Keratinocyte (primary cell): ENCODE measurements around the gene PRPF8. TPM values are rescaled to one million over a fixed set of nuclear protein-coding genes. Genes with fewer than 3 reads are reported as not detected.

ENCODE experiments used
- DNase-seq: peaks from one replicate; pipeline ENCODE4 v3.0.0-alpha.2; 2011; ENCODE audit warnings: low read depth, missing footprints, low spot score
- FAIRE-seq: peaks from 2 replicates; lab custom pipeline; 2011; peaks lifted over from hg19 to GRCh38; lab: Jason Lieb, UNC
- H2AFZ ChIP-seq: 2 replicates; pipeline ENCODE4 v1.6.0; 2012; ENCODE audit warnings: low read length, control low read depth, inconsistent platforms; ENCODE audit not compliant: control insufficient read depth
- H3K27ac ChIP-seq: 2 replicates; pipeline ENCODE4 v1.5.1; 2011; ENCODE audit warnings: low read length; ENCODE audit not compliant: control insufficient read depth, insufficient read depth
- H3K27me3 ChIP-seq: 3 replicates; pipeline ENCODE4 v1.6.0; 2011; ENCODE audit warnings: low read length; ENCODE audit not compliant: control insufficient read depth, insufficient read depth; ENCODE audit errors: extremely low read depth
- H3K36me3 ChIP-seq, 2 experiments: 2 replicates in 1 of 2; 3 replicates in 1 of 2; pipeline ENCODE4 v1.5.1; 2011; ENCODE audit warnings: low read length in 2 of 2, mild to moderate bottlenecking in 1 of 2; ENCODE audit not compliant: control insufficient read depth in 2 of 2, insufficient read depth in 2 of 2; ENCODE audit errors: extremely low read depth in 1 of 2
- H3K4me1 ChIP-seq: 3 replicates; pipeline ENCODE4 v1.5.1; 2011; ENCODE audit warnings: low read length; ENCODE audit not compliant: control insufficient read depth, insufficient read depth; ENCODE audit errors: extremely low read depth
- H3K4me2 ChIP-seq: 3 replicates; pipeline ENCODE4 v1.6.0; 2011; ENCODE audit warnings: low read depth, low read length; ENCODE audit not compliant: control insufficient read depth, insufficient read depth; ENCODE audit errors: extremely low read depth
- H3K4me3 ChIP-seq, 3 experiments: fragments of 200-600 bp in 1 of 3; sonication (generic) in 1 of 3; 2 replicates in 2 of 3; 3 replicates in 1 of 3; pipeline ENCODE4 v1.5.1; 2011 to 2016; ENCODE audit warnings: low read length in 3 of 3, mild to moderate bottlenecking in 3 of 3, control low read depth in 2 of 3, inconsistent platforms in 1 of 3, low read depth in 1 of 3, mixed read lengths in 1 of 3, mixed run types in 1 of 3, moderate library complexity in 1 of 3; ENCODE audit not compliant: control insufficient read depth in 2 of 3, insufficient read depth in 2 of 3; ENCODE audit errors: extremely low read depth in 1 of 3
- H3K79me2 ChIP-seq: 2 replicates; pipeline ENCODE4 v1.6.0; 2012; ENCODE audit warnings: low read length; ENCODE audit not compliant: control insufficient read depth, insufficient read depth
- H3K9ac ChIP-seq: 3 replicates; pipeline ENCODE4 v1.6.0; 2011; ENCODE audit warnings: low read length; ENCODE audit not compliant: control insufficient read depth, insufficient read depth; ENCODE audit errors: extremely low read depth
- H3K9me1 ChIP-seq: 3 replicates; pipeline ENCODE4 v1.6.0; 2011; ENCODE audit warnings: low read length; ENCODE audit not compliant: control insufficient read depth, insufficient read depth; ENCODE audit errors: extremely low read depth
- H3K9me3 ChIP-seq: 2 replicates; pipeline ENCODE4 v1.5.1; 2012; ENCODE audit warnings: low read depth, low read length; ENCODE audit not compliant: control insufficient read depth
- H4K20me1 ChIP-seq: 3 replicates; pipeline ENCODE4 v1.6.0; 2011; ENCODE audit warnings: low read length; ENCODE audit not compliant: control insufficient read depth, insufficient read depth; ENCODE audit errors: extremely low read depth
- EZH2 ChIP-seq: IDR thresholded peaks from one replicate; pipeline ENCODE4 v1.6.1; 2012; ENCODE audit warnings: inconsistent platforms, mild to moderate bottlenecking, low read length, moderate library complexity
- dilution Hi-C: fragments of 300-500 bp; cut with MboI; formaldehyde crosslinking; loops from one replicate; pipeline ENCODE4 v1.7.0; 2020; ENCODE audit warnings: low sequenced_read_pairs; ENCODE audit not compliant: extremely low pct_ligation_motif_present
- polyA plus RNA-seq, 5 experiments: library from polyadenylated mRNA; depleted of rRNA in 3 of 5; stranded (reverse) in 3 of 5; stranded (forward) in 1 of 5; unstranded in 1 of 5; fragments of >200 nt; gene quantifications; 1 replicate in 1 of 5; 2 replicates in 3 of 5; 3 replicates in 1 of 5; pipeline versions ENCODE4 v1.2.1 to v1.2.3, GENCODE V29; 2011 to 2012; ENCODE audit warnings: missing spikeins in 2 of 5, low read depth in 1 of 5, low replicate concordance in 1 of 5
- TF ChIP-seq, protein P1 (sequence below), 3 experiments: IDR thresholded peaks in 1 of 3; conservative IDR thresholded peaks in 1 of 3; optimal IDR thresholded peaks in 1 of 3; 2 replicates in 2 of 3; 3 replicates in 1 of 3; pipeline versions ENCODE3 to v1.5.1; 2011; ENCODE audit warnings: low read length in 3 of 3, mild to moderate bottlenecking in 3 of 3, moderate library complexity in 2 of 3, control low read depth in 1 of 3, inconsistent platforms in 1 of 3; ENCODE audit not compliant: insufficient read depth in 2 of 3; ENCODE audit errors: extremely low read depth in 1 of 3

PRPF8 gene
- polyA plus RNA-seq, 1 donor (not counting 4 experiments of a cell fraction or from before 2014, with no cell fraction given): 97.5 TPM

DNA sequence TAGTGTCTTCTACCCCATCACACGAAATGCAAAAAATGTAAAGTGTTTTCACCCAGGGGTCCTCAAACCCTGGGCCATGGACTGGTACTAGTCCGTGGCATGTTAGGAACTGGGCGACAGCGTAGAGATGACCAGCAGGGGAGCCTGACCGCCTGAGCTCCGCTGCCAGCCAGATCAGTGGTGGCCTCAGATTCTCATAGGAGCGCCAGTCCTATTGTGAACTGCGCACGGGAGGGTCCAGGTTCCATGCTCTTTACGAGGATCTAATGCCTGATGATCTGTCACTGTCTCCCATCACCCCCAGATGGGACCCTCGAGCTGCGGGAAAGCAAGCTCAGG, 43.6 kb downstream of the PRPF8 start:
- Histone ChIP-seq H3K36me3 (no peaks in the 10 kb centered on the region), H3K9me3 (no peaks in the 10 kb centered on the region), H3K27ac (no peak overlapping the region), H3K4me3 (no peak overlapping the region), H3K4me2 (no peak overlapping the region), H3K9me1 (no peaks in the 10 kb centered on the region), H4K20me1 (no peaks in the 10 kb centered on the region), H3K4me1 (peaks cover 16% of the 10 kb centered on the region), H3K27me3 (peaks cover 6% of the 10 kb centered on the region), H3K9ac (no peak overlapping the region), H3K79me2 (no peaks in the 10 kb centered on the region), H2AFZ (no peak overlapping the region)
- dilution Hi-C loops: no loop called here
- DNase-seq (no peak), FAIRE-seq (no peak)
- TF ChIP-seq, protein P1, sequence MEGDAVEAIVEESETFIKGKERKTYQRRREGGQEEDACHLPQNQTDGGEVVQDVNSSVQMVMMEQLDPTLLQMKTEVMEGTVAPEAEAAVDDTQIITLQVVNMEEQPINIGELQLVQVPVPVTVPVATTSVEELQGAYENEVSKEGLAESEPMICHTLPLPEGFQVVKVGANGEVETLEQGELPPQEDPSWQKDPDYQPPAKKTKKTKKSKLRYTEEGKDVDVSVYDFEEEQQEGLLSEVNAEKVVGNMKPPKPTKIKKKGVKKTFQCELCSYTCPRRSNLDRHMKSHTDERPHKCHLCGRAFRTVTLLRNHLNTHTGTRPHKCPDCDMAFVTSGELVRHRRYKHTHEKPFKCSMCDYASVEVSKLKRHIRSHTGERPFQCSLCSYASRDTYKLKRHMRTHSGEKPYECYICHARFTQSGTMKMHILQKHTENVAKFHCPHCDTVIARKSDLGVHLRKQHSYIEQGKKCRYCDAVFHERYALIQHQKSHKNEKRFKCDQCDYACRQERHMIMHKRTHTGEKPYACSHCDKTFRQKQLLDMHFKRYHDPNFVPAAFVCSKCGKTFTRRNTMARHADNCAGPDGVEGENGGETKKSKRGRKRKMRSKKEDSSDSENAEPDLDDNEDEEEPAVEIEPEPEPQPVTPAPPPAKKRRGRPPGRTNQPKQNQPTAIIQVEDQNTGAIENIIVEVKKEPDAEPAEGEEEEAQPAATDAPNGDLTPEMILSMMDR (optimal IDR thresholded peaks at IDR 0.05 in 1 of 3, IDR thresholded peaks at IDR 0.05 in 1 of 3, conservative IDR thresholded peaks at IDR 0.05 in 1 of 3; ENCODE audit: extremely low read depth in 1 of 3, insufficient read depth in 2 of 3, low read length in 3 of 3): no peak
- no peak for TF ChIP-seq EZH2

DNA sequence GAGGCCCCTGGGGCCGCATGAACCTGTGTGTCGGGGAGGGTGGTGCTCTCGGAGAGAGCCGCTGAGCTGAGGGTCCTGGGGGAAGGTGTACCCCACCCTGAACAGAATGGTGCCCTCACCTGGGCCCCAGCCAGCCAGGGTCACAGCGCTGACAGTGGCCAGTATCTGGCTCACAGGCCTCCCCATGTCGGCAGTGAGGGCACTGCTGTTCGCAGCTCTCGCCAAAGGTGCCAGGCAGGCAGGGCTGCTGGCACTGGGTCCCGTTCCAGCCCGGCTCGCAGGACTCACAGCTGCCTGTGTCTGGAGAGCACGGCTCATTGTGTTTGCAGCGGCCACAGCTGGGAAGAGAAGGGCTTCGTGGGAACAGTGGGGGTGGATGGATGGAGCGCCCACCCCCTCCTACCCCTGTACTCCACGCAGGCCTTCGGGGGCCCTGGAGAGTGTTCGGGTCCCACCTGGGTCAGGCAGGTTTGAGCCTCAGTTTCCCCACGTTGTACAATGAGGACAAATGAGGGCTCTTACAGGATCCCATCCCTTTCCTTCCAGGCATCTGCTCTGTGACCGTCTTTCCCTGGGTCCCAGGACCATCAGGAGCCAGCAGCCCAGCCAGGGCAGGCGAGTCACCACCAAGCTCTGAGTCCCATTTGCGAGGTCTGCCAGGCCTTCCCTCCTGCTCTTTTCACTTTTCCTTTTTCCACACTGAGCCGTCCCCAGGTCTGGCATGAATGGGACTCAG, 44.2 kb downstream of the PRPF8 start:
- H2AFZ ChIP-seq: no peak overlapping the region
- no peak overlapping the region for H3K4me3 ChIP-seq
- H3K27ac ChIP-seq: no peak overlapping the region
- no peak overlapping the region for H3K9ac ChIP-seq
- no peaks in the 10 kb centered on the region for H3K9me1 ChIP-seq
- H3K4me2 ChIP-seq: no peak overlapping the region
- H3K27me3 ChIP-seq: peaks cover 6% of the 10 kb centered on the region
- no peaks in the 10 kb centered on the region for H3K36me3 ChIP-seq
- peaks cover 16% of the 10 kb centered on the region for H3K4me1 ChIP-seq
- no peaks in the 10 kb centered on the region for H3K79me2 ChIP-seq
- TF ChIP-seq, protein P1 (optimal IDR thresholded peaks at IDR 0.05 in 1 of 3, IDR thresholded peaks at IDR 0.05 in 1 of 3, conservative IDR thresholded peaks at IDR 0.05 in 1 of 3; ENCODE audit: extremely low read depth in 1 of 3, insufficient read depth in 2 of 3, low read length in 3 of 3): no peak
- no peak for TF ChIP-seq EZH2
- FAIRE-seq (no peak), DNase-seq (no peak)
- no peaks in the 10 kb centered on the region for H4K20me1 ChIP-seq
- no peaks in the 10 kb centered on the region for H3K9me3 ChIP-seq
- dilution Hi-C loops: no loop called here
